Mesendoderm (in vitro differentiated cells): ENCODE measurements around the gene NR2F1-AS1.

Experiments
- DNase-seq: peaks from one replicate; pipeline ENCODE4 v3.0.0; 2013
- H2AK5ac ChIP-seq: 2 replicates; pipeline ENCODE4 v1.6.1; 2013; ENCODE audit warnings: low read length, inconsistent platforms
- H2BK120ac ChIP-seq: 2 replicates; pipeline ENCODE4 v1.6.1; 2013; ENCODE audit warnings: low read depth, mild to moderate bottlenecking, low read length, moderate library complexity, mixed read lengths
- H2BK15ac ChIP-seq: replicated peaks from 2 replicates; pipeline ENCODE4 v1.6.1; 2013; ENCODE audit warnings: low read depth, mild to moderate bottlenecking, moderate library complexity
- H2BK5ac ChIP-seq: 2 replicates; pipeline ENCODE4 v1.6.1; 2013; ENCODE audit warnings: low read length, inconsistent platforms
- H3K18ac ChIP-seq: 2 replicates; pipeline ENCODE4 v1.6.1; 2013; ENCODE audit warnings: mild to moderate bottlenecking, low read length, mixed read lengths
- H3K23ac ChIP-seq: one replicate; pipeline ENCODE4 v1.6.1; 2013; ENCODE audit warnings: low read length
- H3K27ac ChIP-seq: 2 replicates; pipeline ENCODE4 v1.5.1; 2013; ENCODE audit warnings: low read depth, mild to moderate bottlenecking, inconsistent platforms, low read length, moderate library complexity
- H3K27me3 ChIP-seq: 2 replicates; pipeline ENCODE4 v1.6.1; 2013; ENCODE audit warnings: low read length, control low read depth, mild to moderate bottlenecking, inconsistent platforms; ENCODE audit not compliant: insufficient read depth, poor library complexity
- H3K36me3 ChIP-seq: 2 replicates; pipeline ENCODE4 v1.6.1; 2013; ENCODE audit warnings: low read length, inconsistent platforms; ENCODE audit not compliant: control insufficient read depth, insufficient read depth
- H3K4ac ChIP-seq: one replicate; pipeline ENCODE4 v1.6.1; 2013; ENCODE audit warnings: low read depth, mild to moderate bottlenecking, low read length, moderate library complexity
- H3K4me1 ChIP-seq: 2 replicates; pipeline ENCODE4 v1.6.1; 2013; ENCODE audit warnings: low read depth, low read length, inconsistent platforms; ENCODE audit not compliant: control insufficient read depth
- H3K4me2 ChIP-seq: 2 replicates; pipeline ENCODE4 v1.6.1; 2013; ENCODE audit warnings: low read length
- H3K4me3 ChIP-seq: 2 replicates; pipeline ENCODE4 v1.5.1; 2013; ENCODE audit warnings: mild to moderate bottlenecking, low read length
- H3K56ac ChIP-seq: one replicate; pipeline ENCODE4 v1.6.1; 2013; ENCODE audit warnings: low read length
- H3K79me1 ChIP-seq: 2 replicates; pipeline ENCODE4 v1.6.1; 2013; ENCODE audit warnings: low read length, inconsistent platforms
- H3K79me2 ChIP-seq: 2 replicates; pipeline ENCODE4 v1.6.1; 2013; ENCODE audit warnings: mild to moderate bottlenecking, low read length; ENCODE audit not compliant: control insufficient read depth, insufficient read depth
- H3K9ac ChIP-seq: 2 replicates; pipeline ENCODE4 v1.6.1; 2013; ENCODE audit warnings: low read length, inconsistent platforms
- H4K5ac ChIP-seq: one replicate; pipeline ENCODE4 v1.6.1; 2013; ENCODE audit warnings: low read length
- H4K8ac ChIP-seq: one replicate; pipeline ENCODE4 v1.6.1; 2013; ENCODE audit warnings: low read depth, mild to moderate bottlenecking, control low read depth, low read length, moderate library complexity
- WGBS: extraction: QIAGEN DNeasy Blood & Tissue Kit; methylation state at CpG from one replicate; pipeline ENCODE4 v1.1.7; 2013; ENCODE audit warnings: low lambda C conversion rate, missing lambda C conversion rate; ENCODE audit not compliant: insufficient coverage; ENCODE audit errors: extremely low coverage; 5-methylcytosine and 5-hydroxymethylcytosine counted together

The NR2F1-AS1 gene

DNA sequence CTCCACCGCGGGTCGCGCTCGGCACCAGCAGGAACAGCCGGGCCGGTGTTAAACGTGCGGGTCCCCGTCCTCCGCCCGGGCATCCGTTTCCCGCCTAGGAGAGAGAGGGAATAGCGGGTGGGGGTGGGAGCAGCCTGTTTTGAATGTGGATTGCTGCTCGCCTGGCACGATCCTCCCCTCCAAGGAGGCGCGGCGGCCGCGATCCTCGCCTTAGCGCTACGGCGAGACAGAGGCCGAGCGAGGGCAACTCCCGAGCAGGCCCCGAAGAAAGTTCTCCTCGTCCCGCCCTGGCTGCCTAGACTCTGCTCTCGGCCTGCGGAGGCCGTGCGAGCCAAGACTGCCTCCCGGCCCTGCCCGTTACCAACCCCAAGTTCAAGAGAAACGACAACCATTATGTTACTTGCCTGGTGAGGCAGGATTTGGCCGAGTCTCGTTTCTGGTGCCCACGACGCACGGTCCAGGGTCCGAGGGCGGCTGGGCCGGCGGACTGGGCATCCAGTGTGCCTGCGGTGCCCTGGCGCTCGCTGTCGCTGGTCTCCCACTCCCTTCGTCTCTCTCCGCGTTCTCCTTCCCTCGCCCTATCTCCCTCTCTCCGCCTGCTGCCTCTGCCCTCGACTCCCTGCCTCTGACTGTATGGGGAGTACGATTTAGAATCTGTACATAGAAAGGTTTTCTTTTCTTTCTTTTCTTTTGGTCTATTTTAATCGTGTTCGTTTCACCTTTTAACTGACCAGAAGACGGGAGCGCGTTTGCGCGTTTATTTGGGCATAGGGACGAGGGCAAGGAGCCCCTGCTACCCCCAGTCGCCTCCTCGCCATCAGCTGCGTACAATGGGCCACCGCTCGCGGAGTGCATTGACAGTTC, 724 bp downstream of the NR2F1-AS1 start:
- Histone ChIP-seq H3K23ac (no peak overlapping the region), H3K4me1 (no peaks in the 10 kb centered on the region), H3K9ac (peak overlapping the region; percentile 33), H2BK15ac (no peak overlapping the region), H3K79me1 (no peaks in the 10 kb centered on the region), H3K79me2 (no peaks in the 10 kb centered on the region), H3K36me3 (no peaks in the 10 kb centered on the region), H4K5ac (no peak overlapping the region), H3K4ac (no peak overlapping the region), H3K4me2 (peak overlapping the region; percentile 67), H2AK5ac (no peak overlapping the region), H3K27me3 (peaks cover 40% of the 10 kb centered on the region), H3K27ac (no peak overlapping the region), H3K18ac (no peak overlapping the region), H4K8ac (no peak overlapping the region), H3K56ac (peak overlapping the region; percentile 61), H3K4me3 (peak overlapping the region; percentile 1), H2BK120ac (no peak overlapping the region), H2BK5ac (no peak overlapping the region)
- WGBS, result no CpG with 5 or more reads among the region's 73 CpGs
- peak; percentile 69 for DNase-seq

GRCh38 chr5:93579692-93580062, 1.3 kb downstream of the NR2F1-AS1 start:
- no peak overlapping the region for H2BK5ac ChIP-seq
- H2AK5ac ChIP-seq, result no peak overlapping the region
- no peaks in the 10 kb centered on the region for H3K79me1 ChIP-seq
- no peak overlapping the region for H3K23ac ChIP-seq
- no peak overlapping the region for H4K5ac ChIP-seq
- H3K4me2 ChIP-seq, result peak overlapping the region; percentile 67
- H3K36me3 ChIP-seq, result no peaks in the 10 kb centered on the region
- no CpG with 5 or more reads among the region's 32 CpGs for WGBS
- H3K18ac ChIP-seq, result no peak overlapping the region
- no peak overlapping the region for H3K4ac ChIP-seq
- H3K27me3 ChIP-seq, result peaks cover 42% of the 10 kb centered on the region
- no peak overlapping the region for H4K8ac ChIP-seq
- no peak overlapping the region for H3K4me3 ChIP-seq
- no peak overlapping the region for H2BK120ac ChIP-seq
- H3K79me2 ChIP-seq, result no peaks in the 10 kb centered on the region
- no peak overlapping the region for H3K27ac ChIP-seq
- peak overlapping the region; percentile 39 for H3K56ac ChIP-seq
- no peaks in the 10 kb centered on the region for H3K4me1 ChIP-seq
- peak overlapping the region; percentile 33 for H3K9ac ChIP-seq
- no peak overlapping the region for H2BK15ac ChIP-seq
- no peak for DNase-seq

DNA sequence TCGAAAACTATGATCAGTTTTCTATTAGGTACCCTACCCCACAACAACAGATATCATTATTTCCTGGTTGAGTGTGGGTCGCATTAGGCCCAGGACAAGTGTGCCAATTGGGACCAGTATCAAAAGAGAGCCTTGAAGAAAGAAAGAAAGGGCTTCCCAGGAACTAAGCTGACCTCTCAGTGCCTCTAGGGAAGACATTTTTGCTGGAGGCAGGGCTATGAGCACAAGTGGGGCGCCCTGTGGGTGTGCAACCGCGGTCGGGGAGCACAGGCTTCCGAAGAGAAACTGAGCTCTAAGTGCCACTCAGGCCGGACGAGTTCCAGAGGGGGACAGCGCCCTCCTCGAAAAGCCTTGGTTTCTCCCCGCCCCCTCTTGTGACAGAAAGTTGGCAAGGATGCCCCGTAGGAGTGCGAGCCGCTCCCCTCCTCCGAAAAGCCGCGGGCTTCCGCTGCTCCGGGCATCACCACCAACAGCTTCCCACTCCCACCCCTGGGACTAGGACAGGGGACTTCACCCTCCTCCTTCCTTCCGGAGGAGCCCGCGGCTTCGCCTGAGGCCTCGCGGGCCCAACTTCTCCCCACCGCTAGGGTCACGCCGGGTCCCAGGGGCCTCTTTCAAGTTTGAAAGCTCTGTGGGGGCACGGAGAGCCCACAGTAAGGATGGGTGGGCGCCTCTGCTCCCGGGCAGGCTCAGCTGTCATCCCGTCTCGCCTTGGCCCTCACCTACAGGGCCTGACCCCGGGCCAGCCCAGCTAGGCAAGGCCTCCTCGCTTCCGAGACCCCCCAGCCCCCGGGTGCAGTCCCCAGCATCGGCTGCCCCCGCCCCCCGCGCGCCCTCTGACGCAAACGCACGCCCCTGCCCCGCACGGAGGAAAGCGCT, 2.0 kb downstream of the NR2F1-AS1 start:
- no CpG with 5 or more reads among the region's 49 CpGs for WGBS
- no peak overlapping the region for H3K27ac ChIP-seq
- no peaks in the 10 kb centered on the region for H3K79me1 ChIP-seq
- H3K36me3 ChIP-seq, result no peaks in the 10 kb centered on the region
- peak overlapping the region; percentile 34 for H3K4me2 ChIP-seq
- no peak overlapping the region for H3K18ac ChIP-seq
- H2BK120ac ChIP-seq, result no peak overlapping the region
- H4K5ac ChIP-seq, result no peak overlapping the region
- no peak overlapping the region for H2BK5ac ChIP-seq
- no peak overlapping the region for H3K23ac ChIP-seq
- H2AK5ac ChIP-seq, result no peak overlapping the region
- no peaks in the 10 kb centered on the region for H3K4me1 ChIP-seq
- no peak overlapping the region for H3K9ac ChIP-seq
- H3K4ac ChIP-seq, result no peak overlapping the region
- no peak overlapping the region for H2BK15ac ChIP-seq
- H4K8ac ChIP-seq, result no peak overlapping the region
- no peak overlapping the region for H3K56ac ChIP-seq
- no peaks in the 10 kb centered on the region for H3K79me2 ChIP-seq
- DNase-seq, result no peak
- H3K4me3 ChIP-seq, result no peak overlapping the region
- peaks cover 48% of the 10 kb centered on the region for H3K27me3 ChIP-seq

- H3K4me2 ChIP-seq, result no peak overlapping the region
- no peak overlapping the region for H2BK120ac ChIP-seq
- no peak overlapping the region for H3K4me3 ChIP-seq
- H3K56ac ChIP-seq, result no peak overlapping the region
- H3K18ac ChIP-seq, result no peak overlapping the region
- no peak overlapping the region for H3K23ac ChIP-seq
- H3K36me3 ChIP-seq, result no peaks in the 10 kb centered on the region
- H3K79me1 ChIP-seq, result no peaks in the 10 kb centered on the region
- WGBS, result no CpG with 5 or more reads among the region's 25 CpGs
- no peak overlapping the region for H3K9ac ChIP-seq
- H3K27me3 ChIP-seq, result peaks cover 57% of the 10 kb centered on the region
- H2BK5ac ChIP-seq, result no peak overlapping the region
- H3K4me1 ChIP-seq, result no peaks in the 10 kb centered on the region
- no peak overlapping the region for H2AK5ac ChIP-seq
- DNase-seq, result no peak
- H3K27ac ChIP-seq, result no peak overlapping the region
- H4K5ac ChIP-seq, result no peak overlapping the region
- H3K4ac ChIP-seq, result no peak overlapping the region
- H2BK15ac ChIP-seq, result no peak overlapping the region
- H3K79me2 ChIP-seq, result no peaks in the 10 kb centered on the region
- no peak overlapping the region for H4K8ac ChIP-seq
These were observed 2.9 kb downstream of the NR2F1-AS1 start for GRCh38 chr5:93577854-93578812.

GRCh38 chr5:93576994-93577853, 3.8 kb downstream of the NR2F1-AS1 start:
- no peak overlapping the region for H3K27ac ChIP-seq
- no peak overlapping the region for H3K4ac ChIP-seq
- H3K36me3 ChIP-seq, result no peaks in the 10 kb centered on the region
- no peak overlapping the region for H2AK5ac ChIP-seq
- no peak overlapping the region for H4K5ac ChIP-seq
- no peak overlapping the region for H2BK5ac ChIP-seq
- no peaks in the 10 kb centered on the region for H3K79me1 ChIP-seq
- no peak overlapping the region for H3K18ac ChIP-seq
- no peaks in the 10 kb centered on the region for H3K79me2 ChIP-seq
- H3K4me3 ChIP-seq, result no peak overlapping the region
- no peak for DNase-seq
- H4K8ac ChIP-seq, result no peak overlapping the region
- no peak overlapping the region for H2BK120ac ChIP-seq
- H3K4me1 ChIP-seq, result peaks cover 2% of the 10 kb centered on the region
- no peak overlapping the region for H3K23ac ChIP-seq
- no peak overlapping the region for H3K9ac ChIP-seq
- no peak overlapping the region for H3K56ac ChIP-seq
- no peak overlapping the region for H3K4me2 ChIP-seq
- no CpG with 5 or more reads among the region's 9 CpGs for WGBS
- H2BK15ac ChIP-seq, result no peak overlapping the region
- H3K27me3 ChIP-seq, result peaks cover 64% of the 10 kb centered on the region
